HG02759 (cell line): Measurements from ENCODE around the gene TEKTIP1.

ENCODE experiments used
- ATAC-seq: cut with Tn5 transposase; IDR thresholded peaks from one replicate; pipeline ENCODE4 v1.9.1; 2021; ENCODE audit warnings: mild to moderate bottlenecking, moderate library complexity; ENCODE audit not compliant: unreplicated experiment

Gene TEKTIP1

DNA sequence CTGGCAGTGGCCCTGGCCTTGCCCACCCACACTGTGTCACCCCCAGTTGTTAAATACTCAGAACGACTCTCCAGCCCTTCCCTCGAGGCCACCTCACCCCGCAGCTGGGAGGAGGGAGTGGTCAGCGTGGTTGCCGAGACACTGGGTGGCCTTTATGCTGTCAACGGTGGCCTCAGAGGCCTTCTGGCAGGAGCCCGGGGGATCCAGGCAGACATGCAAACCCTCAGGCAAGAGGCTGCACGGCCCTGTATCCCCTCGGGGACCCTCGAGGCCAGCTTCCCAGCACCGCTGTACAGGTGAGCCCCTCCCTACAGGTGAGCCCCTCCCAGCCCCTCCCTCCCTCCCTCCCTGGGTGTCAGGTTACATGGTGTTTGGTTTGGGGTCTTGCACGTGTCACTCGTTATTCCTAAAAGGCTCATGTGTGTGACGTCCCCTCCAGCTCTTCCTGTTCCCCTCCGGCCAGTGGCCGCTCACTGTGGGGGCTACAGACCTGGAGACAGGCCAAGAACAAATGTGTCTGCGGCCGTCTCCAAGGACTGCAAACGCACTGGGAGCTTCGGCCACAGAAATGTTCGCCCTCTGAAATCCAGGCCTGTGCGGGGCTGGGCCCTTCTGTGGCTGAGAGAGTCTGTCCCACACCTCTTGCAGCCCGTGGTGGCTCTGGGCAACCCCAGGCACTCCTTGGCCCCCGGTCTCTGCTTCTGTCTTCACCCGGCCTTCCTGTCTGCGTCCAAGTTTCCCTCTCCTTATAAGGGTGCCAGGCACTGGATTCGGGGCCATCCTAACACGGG, at the start of gene TEKTIP1:
Gene TEKTIP1 (plus strand): TSS at position 210 of the 791 bp plus-strand sequence. CDS start 4 bp downstream, at position 214.
- ATAC-seq = no peak

GRCh38 chr19:3491396-3492119, 47.4 kb upstream of the TEKTIP1 start:
- ATAC-seq = no peak

DNA sequence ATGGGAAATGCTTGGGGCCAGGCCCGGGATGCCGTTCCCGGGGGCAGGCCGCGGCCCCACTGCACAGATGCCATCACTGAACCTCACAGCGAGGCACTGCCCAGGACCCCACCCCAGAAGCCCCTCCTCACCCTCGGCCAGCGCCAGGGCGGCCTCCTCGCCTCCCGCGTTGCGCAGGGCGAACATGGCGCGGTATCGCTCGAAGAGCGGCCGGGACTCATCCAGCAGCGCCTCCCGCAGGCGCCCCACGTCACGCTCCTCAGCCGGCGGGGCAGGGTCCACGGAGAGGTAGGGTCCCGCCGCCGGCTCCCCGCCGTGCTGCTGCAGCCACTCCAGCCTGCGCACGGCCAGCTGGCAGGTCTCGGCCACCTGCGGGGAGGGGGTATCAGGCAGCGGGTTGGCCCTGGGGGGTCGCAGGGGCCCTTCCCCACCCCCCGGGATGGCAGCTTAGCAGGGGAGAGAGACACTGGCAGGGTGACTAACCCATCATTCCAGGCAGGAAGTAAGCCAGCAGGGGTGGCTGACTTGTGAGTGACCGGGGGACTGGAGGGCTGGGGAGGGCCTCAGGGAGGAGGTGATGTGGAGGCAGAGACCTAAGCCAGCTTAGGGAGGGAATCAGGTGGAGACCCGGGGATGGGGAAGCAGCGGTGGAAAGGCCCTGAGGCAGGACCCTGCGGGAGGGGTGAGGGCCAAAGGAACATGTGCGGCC, 46.7 kb upstream of the TEKTIP1 start:
- ATAC-seq = no peak

DNA sequence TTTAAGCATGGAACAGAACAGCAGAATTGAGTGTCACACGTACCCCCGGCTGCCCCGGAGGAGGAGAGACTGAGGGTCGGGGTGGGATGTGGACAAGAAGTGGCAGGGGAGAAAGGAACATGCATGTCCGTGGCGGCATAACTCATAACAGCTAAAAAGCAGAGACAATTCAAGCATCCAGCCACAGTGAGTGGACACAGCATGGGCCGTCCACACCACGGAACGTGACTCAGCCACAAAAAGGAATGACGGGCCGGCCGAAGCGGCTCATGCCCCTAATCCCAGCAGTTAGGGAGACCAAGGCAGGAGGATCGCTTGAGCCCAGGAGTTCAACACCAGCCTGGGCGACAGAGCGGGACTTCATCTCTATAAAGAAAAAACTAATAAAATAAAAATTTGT, 46.1 kb upstream of the TEKTIP1 start:
- ATAC-seq = no peak

- no peak for ATAC-seq
These were observed 45.3 kb upstream of the TEKTIP1 start for GRCh38 chr19:3493651-3494050.

DNA sequence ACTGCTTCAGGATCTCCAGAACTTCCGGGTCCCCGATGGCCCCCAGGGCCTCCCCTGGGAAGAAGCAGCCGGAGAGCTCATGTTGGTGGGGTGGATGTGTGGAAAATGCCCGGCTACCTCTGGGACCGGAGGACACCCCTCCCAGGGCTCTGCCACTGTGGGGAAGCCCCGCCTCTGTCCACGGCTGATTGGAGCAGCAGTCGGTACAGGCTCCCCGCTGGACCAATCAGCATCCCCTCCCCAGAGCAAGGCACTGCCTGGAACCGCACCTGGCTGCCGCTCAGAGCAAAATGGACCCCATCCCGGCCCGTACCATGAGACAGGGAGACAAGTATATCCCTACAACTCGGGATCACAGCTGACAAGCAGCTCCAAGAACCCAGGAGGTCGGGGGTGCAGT, 44.9 kb upstream of the TEKTIP1 start:
- no peak for ATAC-seq

GRCh38 chr19:3494559-3494958, 44.4 kb upstream of the TEKTIP1 start:
- ATAC-seq = no peak

DNA sequence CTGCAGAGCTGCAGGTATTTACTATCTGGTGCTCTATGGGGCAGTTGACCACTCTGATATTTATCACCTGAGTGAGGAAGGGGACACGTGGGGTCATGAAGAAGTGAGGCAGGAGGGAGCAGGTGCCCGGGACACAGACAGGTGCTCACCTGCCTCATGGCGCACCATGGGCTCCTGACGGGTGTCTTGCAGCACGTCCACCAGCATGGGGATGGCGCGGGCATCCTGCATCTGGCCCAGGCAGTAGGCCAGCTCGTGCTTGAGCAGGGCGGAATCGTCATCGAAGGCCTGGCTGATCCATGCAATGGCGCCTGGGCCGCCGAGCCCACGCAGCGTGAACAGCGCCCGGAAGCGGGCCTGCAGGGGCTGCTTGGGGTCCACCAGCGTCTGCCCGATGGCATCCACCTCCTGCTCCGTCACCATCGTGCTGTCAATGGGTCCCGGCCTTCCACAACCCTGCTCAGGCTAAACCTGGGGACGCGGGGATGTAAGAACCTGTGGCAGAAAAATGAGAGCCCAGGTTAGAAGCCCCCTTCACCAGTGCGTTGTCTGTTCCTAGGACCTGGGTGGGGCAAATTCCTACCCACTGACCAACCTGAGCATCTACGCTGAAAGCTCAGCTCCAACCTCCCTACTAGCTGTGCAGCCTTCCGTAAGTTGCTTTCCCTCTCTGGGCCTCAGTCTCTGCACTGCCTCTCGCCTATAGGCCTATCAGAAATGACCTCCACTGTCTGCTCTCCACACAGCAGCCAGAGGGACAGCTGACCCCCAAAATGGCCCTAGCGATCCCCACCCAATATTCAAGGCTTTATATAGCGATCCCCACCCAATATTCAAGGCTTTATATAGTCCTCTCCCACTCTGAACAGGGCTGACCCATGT, 42.3 kb upstream of the TEKTIP1 start:
- no peak for ATAC-seq

DNA sequence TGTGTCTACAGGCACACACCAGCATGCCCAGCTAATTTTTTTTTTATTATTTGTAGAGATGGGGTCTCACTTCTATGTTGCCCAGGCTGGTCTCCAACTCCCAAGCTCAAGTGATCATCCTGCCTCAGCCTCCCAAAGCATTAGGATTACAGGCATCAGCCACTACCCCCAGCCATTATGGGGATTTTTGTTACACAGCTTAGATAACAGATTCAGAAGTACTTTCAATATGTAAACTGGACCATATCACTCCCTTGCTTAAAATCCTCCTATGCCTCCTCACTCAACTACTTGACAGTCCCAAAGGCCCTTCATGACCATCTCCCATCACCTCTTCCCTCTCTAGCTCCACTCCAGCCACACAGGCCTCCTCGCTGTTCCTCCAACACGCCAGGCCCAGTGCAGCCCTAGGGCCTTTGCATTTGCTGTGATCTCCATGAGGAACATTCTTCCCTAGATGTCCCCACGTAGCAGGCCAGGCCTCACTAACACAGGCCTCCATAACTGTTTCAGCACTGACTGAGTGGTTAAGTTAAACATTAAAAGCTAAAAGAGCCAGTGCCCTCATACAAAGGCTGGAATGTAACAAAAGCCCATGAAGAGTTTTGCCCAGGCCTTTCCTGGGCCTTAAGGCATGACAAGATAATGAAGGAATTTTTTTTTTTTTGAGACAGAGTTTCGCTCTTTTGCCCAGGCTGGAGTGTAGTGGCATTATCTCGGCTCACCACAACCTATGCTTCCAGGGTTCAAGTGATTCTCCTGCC, 41.0 kb upstream of the TEKTIP1 start:
- no peak for ATAC-seq

- ATAC-seq = no peak
These were observed 39.1 kb upstream of the TEKTIP1 start for GRCh38 chr19:3499738-3500428.

GRCh38 chr19:3500429-3501101, 38.4 kb upstream of the TEKTIP1 start, which contains the start of gene DOHH:
Gene DOHH, minus strand, starts transcription at chr19:3500674. Its CDS starts 3,860 bp downstream, at chr19:3496814.
- peak; percentile 92 for ATAC-seq

GRCh38 chr19:3501780-3502179, 37.2 kb upstream of the TEKTIP1 start:
- ATAC-seq = no peak

- ATAC-seq = no peak
These were observed 35.9 kb upstream of the TEKTIP1 start for GRCh38 chr19:3503036-3503572.

DNA sequence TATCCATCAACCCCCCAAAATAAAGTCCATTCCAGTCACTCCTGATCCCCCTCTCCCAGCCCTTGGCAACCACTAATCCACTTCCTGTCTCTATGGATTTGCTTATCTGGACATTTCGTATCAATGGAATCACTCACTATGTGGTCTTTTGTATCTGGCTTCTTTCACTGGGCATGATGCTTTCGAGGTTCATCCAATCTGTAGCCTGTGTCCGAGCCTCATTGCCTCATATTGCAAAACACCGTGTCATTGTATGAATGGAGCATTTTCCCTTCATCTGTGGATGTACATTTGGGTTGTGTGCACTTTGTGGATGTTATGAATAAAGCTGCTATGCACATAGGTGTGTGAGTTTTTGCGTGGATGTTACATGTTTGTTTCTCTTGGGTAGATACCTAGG, 34.2 kb upstream of the TEKTIP1 start:
- no peak for ATAC-seq

- peak; percentile 94 for ATAC-seq
These were observed 33.2 kb upstream of the TEKTIP1 start, which contains the start of gene FZR1 for GRCh38 chr19:3505598-3506383. Gene FZR1, plus strand, starts transcription at chr19:3506311. Its CDS starts 16,679 bp downstream, at chr19:3522990.

- no peak for ATAC-seq
These were observed 32.3 kb upstream of the TEKTIP1 start for GRCh38 chr19:3506384-3507340.
